Urinary bladder (tissue), 4 donors: Measurements from ENCODE around the gene MTA2. TPM values are rescaled to one million over a fixed set of nuclear protein-coding genes. Genes with fewer than 3 reads are reported as not detected.
A peak's percentile ranks its signal among the peaks of the same experiment; 100 is the strongest.
"Not testable (repeated sequence)": the region's sequence is repeated elsewhere in the genome, so short reads cannot be mapped to it uniquely, and the experiment has no call there.

Experiments used
- DNase-seq: peaks from one replicate; pipeline ENCODE4 v3.0.0-alpha.2; 2015; ENCODE audit errors: extremely low spot score
- H3K27ac ChIP-seq: one replicate; pipeline ENCODE4 v1.5.1; 2013; ENCODE audit warnings: low read depth, mild to moderate bottlenecking, moderate library complexity
- H3K36me3 ChIP-seq: one replicate; pipeline ENCODE4 v1.6.1; 2013; ENCODE audit warnings: mild to moderate bottlenecking, moderate library complexity; ENCODE audit not compliant: insufficient read depth
- H3K4me1 ChIP-seq: one replicate; pipeline ENCODE4 v1.6.1; 2013; ENCODE audit warnings: mild to moderate bottlenecking, moderate library complexity; ENCODE audit not compliant: insufficient read depth
- H3K4me3 ChIP-seq: one replicate; pipeline ENCODE4 v1.5.1; 2013; ENCODE audit warnings: low read depth, low read length
- WGBS: extraction: QIAGEN DNeasy Blood & Tissue Kit; methylation state at CpG from one replicate; pipeline ENCODE4 v1.1.7; 2013; 5-methylcytosine and 5-hydroxymethylcytosine counted together
- polyA plus RNA-seq: library from polyadenylated mRNA; stranded (reverse); fragments of 200-250 nt; gene quantifications from one replicate; pipeline ENCODE4 v1.2.3, GENCODE V29; 2013
- total RNA-seq: library from RNA; depleted of rRNA; stranded (reverse); fragments of >200 nt; gene quantifications from one replicate; pipeline ENCODE4 v1.2.3, GENCODE V29; 2014
- donor health status: healthy with polysubstance abuse.
- donor health status: healthy.

The MTA2 gene
- total RNA-seq (75.2 TPM), polyA plus RNA-seq (52.8 TPM)

GRCh38 chr11:62601372-62602140 lies at the start of gene MTA2:
Gene MTA2 (minus strand): TSS chr11:62601865. CDS start chr11:62601450, 415 bp downstream.
- Histone ChIP-seq H3K4me1 (no peaks in the 10 kb centered on the region), H3K27ac (peak within 1 kb of the TSS; percentile 96), H3K4me3 (peak within 1 kb of the TSS; percentile 89), H3K36me3 (peaks cover 2% of the 10 kb centered on the region)
- peak; percentile 96 for DNase-seq
- under 1% methylated on average over 83 of the region's 83 CpGs for WGBS

DNA sequence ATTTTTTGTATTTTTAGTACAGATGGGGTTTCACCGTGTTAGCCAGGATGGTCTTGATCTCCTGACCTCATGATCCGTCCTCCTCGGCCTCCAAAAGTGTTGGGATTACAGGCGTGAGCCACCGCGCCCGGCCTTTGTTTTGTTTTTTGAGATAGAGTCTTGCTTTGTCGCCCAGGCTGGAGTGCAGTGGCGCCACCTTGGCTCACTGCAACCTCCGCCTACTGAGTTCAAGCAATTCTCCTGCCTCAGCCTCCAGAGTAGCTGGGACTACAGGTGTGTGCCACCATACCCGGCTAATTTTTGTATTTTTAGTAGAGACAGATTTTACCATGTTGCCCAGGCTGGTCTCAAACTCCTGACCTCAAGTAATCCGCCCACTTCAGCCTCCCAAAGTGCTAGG lies 48.6 kb upstream of the MTA2 start:
- DNase-seq, H3K27ac ChIP-seq, H3K4me1 ChIP-seq, H3K4me3 ChIP-seq, H3K36me3 ChIP-seq: not testable (repeated sequence)
- WGBS: 96% methylated on average over 12 of the region's 12 CpGs

DNA sequence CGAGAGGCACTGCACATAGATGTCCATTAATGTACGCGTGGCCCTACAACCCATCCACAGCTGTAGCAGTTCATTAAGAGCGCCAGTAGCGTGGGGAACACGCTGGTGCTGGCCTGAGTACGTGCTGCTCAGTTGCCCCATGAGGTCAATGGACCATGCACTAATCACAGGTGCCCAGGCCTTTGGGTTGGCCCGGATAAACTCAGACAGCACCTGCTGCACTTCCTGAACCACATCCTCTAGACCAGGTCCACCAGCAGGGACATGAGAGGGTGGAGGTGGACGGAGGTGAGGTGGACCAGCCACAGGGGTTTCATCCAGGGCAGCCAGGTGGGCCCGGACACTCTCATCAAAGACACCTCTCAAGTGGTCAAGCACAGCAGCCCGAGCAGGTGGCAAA lies 47.8 kb upstream of the MTA2 start:
- 93% methylated on average over 11 of the region's 11 CpGs for WGBS

DNA sequence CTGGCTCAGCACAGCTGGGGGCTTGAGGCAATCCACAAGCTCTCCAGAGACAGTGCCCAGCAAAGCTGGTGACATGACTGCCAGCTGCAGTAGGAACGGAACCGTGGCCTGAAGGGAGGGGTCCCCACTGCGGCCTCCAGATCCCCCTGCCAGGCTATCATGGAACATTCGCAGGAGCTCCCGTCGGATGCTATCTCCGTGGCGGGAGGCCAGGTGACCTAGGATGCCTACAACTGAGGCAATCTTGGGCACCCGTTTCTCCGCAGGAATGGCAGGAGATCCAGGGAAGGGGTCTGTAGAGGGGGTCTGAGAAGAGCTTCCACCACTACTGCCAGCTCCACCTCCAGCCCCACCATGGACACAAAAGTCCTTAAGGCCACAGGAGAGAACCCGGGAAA lies 47.3 kb upstream of the MTA2 start:
- WGBS: 87% methylated on average over 11 of the region's 11 CpGs
- no peak for DNase-seq
- Histone ChIP-seq H3K4me1 (peaks cover 3% of the 10 kb centered on the region), H3K27ac (no peak overlapping the region), H3K36me3 (no peaks in the 10 kb centered on the region), H3K4me3 (no peak overlapping the region)

More for the DNA sequence above, 47.8 kb upstream of the MTA2 start:
- Histone ChIP-seq H3K36me3 (no peaks in the 10 kb centered on the region), H3K27ac (no peak overlapping the region), H3K4me3 (no peak overlapping the region), H3K4me1 (peaks cover 3% of the 10 kb centered on the region)
- DNase-seq: no peak

GRCh38 chr11:62648185-62648966 lies 46.7 kb upstream of the MTA2 start:
- no peak overlapping the region for H3K27ac ChIP-seq
- H3K4me1 ChIP-seq: peaks cover 3% of the 10 kb centered on the region
- DNase-seq: no peak
- H3K4me3 ChIP-seq: no peak overlapping the region
- H3K36me3 ChIP-seq: no peaks in the 10 kb centered on the region
- WGBS: 91% methylated on average over 24 of the region's 24 CpGs

- Histone ChIP-seq H3K4me1 (peaks cover 3% of the 10 kb centered on the region), H3K4me3 (no peak overlapping the region), H3K27ac (no peak overlapping the region), H3K36me3 (no peaks in the 10 kb centered on the region)
- DNase-seq: no peak
- WGBS: 85% methylated on average over 6 of the region's 6 CpGs
These were observed 45.9 kb upstream of the MTA2 start for GRCh38 chr11:62647609-62648005.

GRCh38 chr11:62646825-62647608 lies 45.4 kb upstream of the MTA2 start:
- Histone ChIP-seq H3K4me3 (no peak overlapping the region), H3K36me3 (no peaks in the 10 kb centered on the region), H3K27ac (no peak overlapping the region), H3K4me1 (peaks cover 3% of the 10 kb centered on the region)
- DNase-seq: no peak
- WGBS: 61% methylated on average over 32 of the region's 32 CpGs

- peak within 1 kb of the TSS; percentile 93 for H3K27ac ChIP-seq
- H3K4me1 ChIP-seq: peaks cover 3% of the 10 kb centered on the region
- H3K36me3 ChIP-seq: no peaks in the 10 kb centered on the region
- DNase-seq: peak; percentile 98
- H3K4me3 ChIP-seq: peak within 1 kb of the TSS; percentile 93
- under 1% methylated on average over 73 of the region's 73 CpGs for WGBS
These were observed 44.5 kb upstream of the MTA2 start, which contains the start of gene GANAB for GRCh38 chr11:62645946-62646824. Gene GANAB (minus strand): TSS chr11:62646613. CDS start chr11:62646599, 14 bp downstream.

GRCh38 chr11:62645671-62645945 lies 43.9 kb upstream of the MTA2 start:
- WGBS: 12% methylated on average over 11 of the region's 11 CpGs
- H3K4me3 ChIP-seq: peak overlapping the region; percentile 93
- no peak for DNase-seq
- H3K4me1 ChIP-seq: peaks cover 3% of the 10 kb centered on the region
- H3K36me3 ChIP-seq: no peaks in the 10 kb centered on the region
- no peak overlapping the region for H3K27ac ChIP-seq

DNA sequence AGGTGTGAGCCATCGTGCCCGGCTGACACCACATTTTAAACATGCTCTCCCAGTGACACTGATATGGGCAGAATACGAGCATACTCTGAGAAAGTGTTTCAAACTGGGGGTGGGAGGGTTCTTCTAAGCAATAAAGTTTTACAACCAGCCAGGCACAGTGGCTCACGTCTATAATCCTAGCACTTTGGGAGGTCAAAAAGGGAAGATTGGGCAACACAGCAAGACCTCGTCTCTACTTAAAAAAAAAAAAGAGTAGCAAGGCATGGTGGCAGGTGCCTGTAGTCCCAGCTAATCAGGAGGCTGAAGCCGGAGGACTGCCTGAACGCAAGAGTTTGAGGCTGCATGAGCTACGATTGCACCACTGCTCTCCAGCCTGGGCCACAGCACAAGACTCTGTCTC lies 42.6 kb upstream of the MTA2 start:
- no peaks in the 10 kb centered on the region for H3K36me3 ChIP-seq
- no peak for DNase-seq
- WGBS: 75% methylated on average over 8 of the region's 8 CpGs
- H3K27ac ChIP-seq: no peak overlapping the region
- H3K4me1 ChIP-seq: peaks cover 3% of the 10 kb centered on the region
- H3K4me3 ChIP-seq: no peak overlapping the region

DNA sequence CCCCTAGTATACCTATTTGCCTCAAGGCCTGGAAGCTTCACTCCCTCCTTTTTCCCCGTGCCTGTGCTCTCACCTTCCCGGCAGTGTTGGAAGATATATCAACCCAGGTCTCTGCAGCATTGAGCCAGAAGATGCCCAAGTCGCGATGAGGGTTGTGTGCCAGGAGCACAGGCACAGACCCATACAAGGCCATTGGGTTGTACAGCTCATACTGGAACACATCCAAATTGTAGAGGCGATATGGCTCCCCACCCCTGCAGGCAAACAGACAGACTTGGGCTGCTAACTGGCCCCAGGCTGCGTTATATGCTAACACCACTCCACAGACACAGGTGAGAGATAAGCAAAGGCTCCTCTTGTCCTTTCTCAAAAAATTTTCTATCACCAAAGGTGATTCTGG lies 30.8 kb upstream of the MTA2 start:
- WGBS: 80% methylated on average over 6 of the region's 6 CpGs
- H3K27ac ChIP-seq: no peak overlapping the region
- no peak overlapping the region for H3K4me3 ChIP-seq
- no peaks in the 10 kb centered on the region for H3K4me1 ChIP-seq
- peaks cover 22% of the 10 kb centered on the region for H3K36me3 ChIP-seq
- no peak for DNase-seq

GRCh38 chr11:62627713-62628112 lies 26.0 kb upstream of the MTA2 start:
- Histone ChIP-seq H3K27ac (no peak overlapping the region), H3K4me3 (no peak overlapping the region), H3K36me3 (peaks cover 17% of the 10 kb centered on the region), H3K4me1 (no peaks in the 10 kb centered on the region)
- WGBS: 83% methylated on average over 3 of the region's 3 CpGs
- DNase-seq: no peak
